Stimulated activated CD8-positive, alpha-beta memory T cell treated with anti-CD3 and anti-CD28 coated beads, Interleukin-4, amount 100 ng/mL, for 48 hours (primary cell): ENCODE data around the gene HYPK.
"Not testable (repeated sequence)": the region's sequence is repeated elsewhere in the genome, so short reads cannot be mapped to it uniquely, and the experiment has no call there.

Experiments used
- DNase-seq: peaks from one replicate; pipeline ENCODE4 v3.0.0-alpha.2; 2020

Gene HYPK

DNA sequence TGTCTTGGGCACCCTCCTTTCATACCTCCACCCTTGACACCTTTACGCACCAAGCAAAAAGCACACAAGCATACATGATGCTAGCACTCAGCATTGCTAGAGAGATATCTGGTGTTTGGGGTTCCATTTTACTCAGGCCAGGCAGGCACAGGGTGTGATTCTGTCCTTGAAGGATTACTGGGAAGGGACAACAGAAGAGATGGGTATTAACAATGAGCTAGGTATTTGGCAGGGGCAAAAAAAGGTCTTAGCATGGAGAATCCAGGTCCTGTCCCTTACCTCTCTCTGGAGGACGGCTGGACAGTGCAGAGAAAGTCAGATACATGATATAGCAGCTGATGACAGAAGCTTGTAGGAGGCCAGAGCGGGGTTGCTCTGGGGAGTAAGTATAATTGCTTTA is 3.8 kb upstream of the HYPK start:
- no peak for DNase-seq

GRCh38 chr15:43799209-43799944 is 1.0 kb upstream of the HYPK start:
- no peak for DNase-seq

- no peak for DNase-seq
These were observed 484 bp upstream of the HYPK start, which contains the start of gene SERINC4 for GRCh38 chr15:43799945-43800285. TSS of gene SERINC4 (minus strand) at chr15:43800220. CDS start at chr15:43799986, 234 bp downstream.

DNA sequence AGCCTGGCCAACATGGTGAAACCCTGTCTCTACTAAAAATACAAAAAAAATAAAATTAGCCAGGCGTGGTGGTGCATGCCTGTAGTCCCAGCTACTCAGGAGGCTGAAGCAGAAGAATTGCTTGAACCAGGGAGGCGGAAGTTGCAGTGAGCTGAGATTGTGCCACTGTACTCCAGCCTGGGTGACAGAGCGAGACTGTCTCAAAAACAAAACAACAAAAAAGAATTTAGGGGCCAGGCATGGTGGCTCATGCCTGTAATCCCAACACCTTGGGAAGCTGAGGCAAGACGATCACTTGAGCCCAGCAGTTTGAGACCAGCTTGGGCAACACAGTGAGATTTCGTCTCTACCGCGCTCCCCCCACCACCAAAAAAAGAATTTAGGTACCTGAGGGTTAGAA is 2.3 kb downstream of the HYPK start:
- DNase-seq, result not testable (repeated sequence)

- no peak for DNase-seq
These were observed 8.1 kb downstream of the HYPK start for GRCh38 chr15:43808435-43808950.

DNA sequence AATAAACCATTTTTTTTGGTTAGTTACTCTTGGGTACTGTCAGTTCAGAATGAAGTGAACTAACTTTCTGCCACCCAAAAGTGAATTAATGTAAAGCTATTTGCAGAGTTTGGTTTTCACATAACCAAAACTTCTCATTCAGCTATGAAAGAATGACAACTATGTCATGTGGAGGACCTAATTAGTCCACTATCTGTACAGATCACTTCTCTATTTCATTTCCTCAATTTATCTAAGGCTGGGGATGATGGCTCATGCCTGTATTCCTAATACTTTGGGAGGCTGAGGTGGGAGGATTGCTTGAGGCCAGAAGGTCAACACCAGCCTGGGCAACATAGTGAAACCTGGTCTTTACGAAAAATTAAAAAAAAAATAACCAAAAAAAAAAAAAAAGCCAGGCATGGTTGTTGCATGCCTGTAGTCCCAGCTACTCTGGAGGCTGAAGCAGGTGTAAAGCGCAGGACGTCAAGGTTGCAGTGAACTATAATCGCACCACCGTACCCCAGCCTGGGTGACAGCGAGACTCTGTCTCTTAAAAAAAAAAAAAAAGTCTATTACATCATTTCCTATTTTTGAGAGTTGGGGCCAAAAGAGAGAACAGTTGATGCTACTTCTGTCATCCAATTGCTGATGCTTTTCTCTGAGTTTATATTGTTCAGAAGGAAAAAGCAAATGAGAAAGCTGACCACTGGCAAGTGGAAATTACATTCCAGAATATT is 8.7 kb downstream of the HYPK start:
- DNase-seq, result no peak

GRCh38 chr15:43815064-43815463 is 14.7 kb downstream of the HYPK start:
- DNase-seq, result not testable (repeated sequence)

- DNase-seq, result no peak
These were observed 21.1 kb downstream of the HYPK start for GRCh38 chr15:43821505-43821904.

- peak; percentile 93 for DNase-seq
These were observed 24.2 kb downstream of the HYPK start, which contains the start of gene MFAP1 for GRCh38 chr15:43824302-43825246. TSS of gene MFAP1 (minus strand) at chr15:43824690. CDS start at chr15:43824569, 121 bp downstream.

GRCh38 chr15:43825305-43825704 is 24.9 kb downstream of the HYPK start:
- DNase-seq, result not testable (repeated sequence)

DNA sequence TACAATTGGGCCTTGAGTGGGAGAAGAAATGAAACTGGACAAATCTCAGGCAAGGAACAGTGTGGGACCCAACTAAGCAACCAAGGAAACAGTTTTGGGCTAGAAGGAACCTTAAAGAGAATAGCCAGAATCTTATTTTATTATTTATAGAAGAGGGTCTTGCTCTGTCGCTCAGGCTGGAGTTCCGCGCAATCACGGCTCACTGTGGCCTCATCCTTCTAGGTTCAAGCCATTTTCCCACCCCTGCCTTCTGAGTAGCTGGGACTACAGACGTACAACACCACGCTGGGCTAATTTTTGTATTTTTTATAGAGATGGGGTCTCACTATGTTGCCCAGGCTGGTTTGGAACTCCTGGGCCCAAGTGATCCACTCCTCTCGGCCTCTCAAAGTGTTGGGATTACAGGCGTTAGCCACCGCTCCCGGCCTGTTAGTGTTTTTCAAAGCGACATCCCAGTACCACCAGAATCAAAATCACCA is 25.7 kb downstream of the HYPK start:
- no peak for DNase-seq

DNA sequence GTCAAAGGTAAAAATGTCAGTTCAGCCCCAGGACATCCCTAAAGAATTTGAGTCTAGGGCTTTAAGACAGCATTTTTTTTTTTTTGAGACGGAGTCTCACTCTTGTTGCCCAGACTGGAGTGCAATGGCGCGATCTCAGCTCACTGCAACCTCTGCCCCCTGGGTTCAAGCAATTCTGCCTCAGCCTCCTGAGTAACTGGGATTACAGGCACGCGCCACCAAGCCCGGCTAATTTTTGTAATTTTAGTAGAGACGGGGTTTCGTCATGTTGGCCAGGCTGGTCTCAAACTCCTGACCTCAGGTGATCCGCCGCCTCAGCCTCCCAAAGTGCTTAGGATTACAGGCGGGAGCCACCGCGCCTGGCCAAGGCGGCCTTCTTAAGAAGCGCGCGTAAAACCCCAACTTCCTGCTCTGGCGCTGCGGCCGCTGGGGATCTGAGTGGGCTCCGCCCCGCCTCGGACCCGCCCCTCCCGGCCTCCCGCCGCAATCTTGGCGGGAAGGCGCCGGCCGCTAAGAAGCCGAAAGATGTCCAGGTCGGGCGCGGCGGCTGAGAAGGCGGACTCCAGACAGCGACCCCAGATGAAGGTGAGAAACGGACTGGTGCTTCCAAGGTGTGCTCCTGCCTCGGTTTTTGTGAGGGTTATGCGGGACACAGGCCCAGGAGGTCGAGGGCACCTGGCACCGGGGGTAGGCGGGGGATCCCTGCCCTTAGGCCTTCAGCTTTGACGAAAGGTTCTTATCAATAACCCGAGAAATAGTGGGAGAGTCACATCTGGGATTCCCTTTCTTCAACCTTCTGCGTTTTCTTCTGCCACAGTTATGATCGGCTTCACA is 26.3 kb downstream of the HYPK start, which contains the start of gene WDR76:
Gene WDR76 (plus strand): TSS at position 495 of the 834 bp plus-strand sequence. CDS start 31 bp downstream, at position 526.
- peak; percentile 90 for DNase-seq

DNA sequence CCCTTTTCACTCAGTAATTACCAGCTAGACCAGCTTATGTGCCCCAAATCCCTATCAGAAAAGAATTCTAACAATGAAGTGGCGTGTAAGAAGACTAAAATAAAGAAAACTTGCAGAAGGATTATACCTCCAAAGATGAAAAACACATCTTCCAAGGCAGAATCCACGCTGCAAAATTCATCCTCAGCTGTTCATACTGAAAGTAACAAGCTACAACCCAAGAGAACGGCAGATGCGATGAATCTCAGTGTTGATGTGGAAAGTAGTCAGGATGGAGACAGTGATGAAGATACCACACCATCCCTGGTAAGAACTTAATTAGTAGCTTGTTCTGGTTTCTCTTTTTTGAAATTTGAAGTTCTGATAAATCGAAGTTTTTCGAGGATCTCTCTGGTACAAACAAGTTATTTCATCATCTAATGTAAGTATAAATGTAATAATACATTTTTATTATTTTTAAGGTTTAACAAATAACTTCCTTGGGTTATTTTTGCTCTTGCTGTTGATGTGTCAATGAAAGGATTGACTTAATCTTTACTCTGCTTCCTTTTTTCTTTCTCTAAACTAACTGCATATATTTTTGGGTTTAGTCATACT is 27.8 kb downstream of the HYPK start:
- DNase-seq, result peak; percentile 38

GRCh38 chr15:43829951-43830540 is 29.6 kb downstream of the HYPK start:
- DNase-seq, result not testable (repeated sequence)

GRCh38 chr15:43830691-43831275 is 30.4 kb downstream of the HYPK start:
- not testable (repeated sequence) for DNase-seq

- DNase-seq, result not testable (repeated sequence)
These were observed 31.2 kb downstream of the HYPK start for GRCh38 chr15:43831519-43832052.

DNA sequence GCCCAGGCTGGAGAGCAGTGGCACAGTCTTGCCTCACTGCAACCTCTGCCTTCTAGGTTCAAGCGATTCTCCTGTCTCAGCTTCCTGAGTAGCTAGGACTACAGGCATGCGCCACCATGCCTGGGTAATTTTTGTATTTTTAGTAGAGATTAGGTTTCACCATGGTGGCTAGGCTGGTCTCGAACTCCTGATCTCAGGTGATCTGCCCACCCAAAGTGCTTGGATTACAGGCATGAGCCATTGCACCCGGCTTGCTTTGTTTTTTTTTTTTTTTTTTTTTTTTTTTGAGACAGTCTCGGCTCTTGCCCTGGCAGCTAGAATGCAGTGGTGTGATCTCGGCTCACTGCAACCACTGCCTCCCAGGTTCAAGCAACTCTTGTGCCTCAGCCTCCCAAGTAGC is 32.1 kb downstream of the HYPK start:
- not testable (repeated sequence) for DNase-seq

DNA sequence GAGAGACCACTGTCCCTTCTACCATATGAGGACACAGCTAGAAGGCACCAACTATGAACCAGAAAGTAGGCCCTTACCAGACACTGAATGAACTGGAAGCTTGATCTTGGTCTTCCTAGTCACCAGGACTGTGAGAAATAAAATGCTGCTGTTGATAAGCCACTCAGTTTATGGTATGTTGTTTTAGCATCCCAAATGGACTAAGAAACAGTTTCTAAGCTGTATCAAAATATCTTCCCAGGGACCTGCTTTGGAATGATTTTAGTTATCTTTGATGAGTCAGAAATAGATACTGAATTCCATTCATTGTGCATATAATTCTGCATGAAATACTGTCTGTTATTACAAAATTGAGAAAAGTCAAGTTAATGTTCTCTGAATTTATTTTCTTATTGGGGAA is 45.0 kb downstream of the HYPK start:
- DNase-seq, result no peak

DNA sequence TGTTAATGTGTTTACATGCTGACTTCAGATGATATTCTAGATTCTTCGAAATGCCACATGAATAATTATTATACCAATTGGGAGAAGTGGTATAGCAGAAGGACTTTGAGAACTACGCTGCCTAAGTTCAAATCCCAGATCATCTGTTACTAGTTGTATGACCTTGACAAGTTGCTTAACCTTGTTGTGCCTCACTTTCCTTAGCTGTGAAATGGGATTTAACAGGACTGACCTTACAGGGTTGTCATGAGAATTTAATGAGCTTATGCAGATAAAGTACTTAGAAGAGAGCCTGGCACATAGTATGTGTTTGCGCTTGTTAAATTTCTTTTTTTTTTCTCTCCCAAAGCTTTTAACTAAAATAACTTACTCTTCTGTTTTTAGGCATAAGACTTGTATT is 50.9 kb downstream of the HYPK start:
- no peak for DNase-seq

DNA sequence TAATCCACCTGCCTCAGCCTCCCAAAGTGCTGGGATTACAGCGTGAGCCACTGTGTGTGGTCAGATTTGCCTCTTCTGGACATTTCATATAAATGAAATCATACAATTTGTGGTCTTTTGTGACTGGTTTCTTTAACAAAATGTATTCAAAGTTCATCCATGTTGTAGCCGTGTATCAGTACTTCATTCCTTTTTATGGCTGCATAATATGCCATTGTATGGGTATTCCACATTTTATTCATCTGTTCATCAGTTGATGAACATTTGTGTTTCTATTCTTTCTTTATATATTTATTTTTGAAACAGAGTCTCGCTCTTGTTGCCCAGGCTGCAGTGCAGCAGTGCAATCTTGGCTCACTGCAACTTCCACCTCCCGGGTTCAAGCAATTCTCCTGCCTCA is 52.2 kb downstream of the HYPK start:
- DNase-seq, result no peak
